ENCODE results near the gene CCNE1. TPM values are rescaled to one million over a fixed set of nuclear protein-coding genes. Genes with fewer than 3 reads are reported as not detected.
A peak's percentile ranks its signal among the peaks of the same experiment; 100 is the strongest.

CCNE1 gene
- total RNA-seq, 1 experiment from 2014 or later = 40.2 TPM

DNA sequence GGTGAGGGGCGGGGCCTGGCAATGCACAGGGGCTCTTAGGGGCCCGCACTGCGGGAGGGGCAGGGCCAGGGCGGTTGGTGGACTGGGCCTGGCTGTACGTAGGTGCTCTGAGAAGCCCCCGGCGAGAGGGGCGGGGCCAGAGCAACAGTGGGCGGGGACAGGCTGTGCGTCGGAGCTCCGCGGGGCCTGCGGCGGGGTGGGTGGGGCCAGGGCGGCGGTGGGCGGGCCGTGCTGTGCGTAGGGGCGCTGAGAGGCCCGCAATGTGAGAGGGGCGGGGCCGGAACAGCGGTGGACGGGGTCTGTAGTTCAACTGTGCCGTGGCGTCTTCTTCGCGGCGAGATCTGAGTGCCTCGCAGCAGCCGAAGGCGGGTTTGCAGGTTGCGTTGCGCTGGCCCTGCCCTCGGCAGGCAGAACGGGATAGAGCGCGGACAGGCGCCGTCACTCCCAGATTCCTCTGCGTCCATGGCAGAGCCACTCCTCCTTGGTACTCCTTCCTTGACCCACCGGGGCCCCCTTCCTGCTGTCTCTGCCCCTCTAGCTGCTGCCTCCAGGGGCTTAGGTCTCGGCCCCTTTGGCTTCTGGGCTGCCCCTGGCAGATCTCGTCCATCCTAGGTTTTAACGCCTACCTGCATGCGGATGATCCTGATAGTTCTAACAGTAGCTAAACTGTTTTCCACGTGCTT, 33.2 kb downstream of the CCNE1 start:
- no peak overlapping the region for H2BK12ac ChIP-seq (ENCODE audit: insufficient read length, low read depth, low read length)
- H3K9ac ChIP-seq (ENCODE audit: extremely low read depth, insufficient read length, low read length) = no peak overlapping the region
- no peak overlapping the region for H3K14ac ChIP-seq (ENCODE audit: insufficient read depth, low read length)
- no peaks in the 10 kb centered on the region for H3K79me1 ChIP-seq (ENCODE audit: insufficient read depth, low read depth, low read length, poor library complexity, severe bottlenecking)
- DNase-seq = peak; percentile 96
- H4K20me1 ChIP-seq (ENCODE audit: control insufficient read depth, insufficient read depth, insufficient read length) = no peaks in the 10 kb centered on the region
- H2BK15ac ChIP-seq (ENCODE audit: low read depth, low read length) = no peak overlapping the region
- H3K4me3 Mint-ChIP-seq = peak overlapping the region; percentile 81 to 95
- H3K23me2 ChIP-seq (ENCODE audit: insufficient read length, low read depth, low read length, poor library complexity, severe bottlenecking) = peaks cover 14% of the 10 kb centered on the region
- TF ChIP-seq, protein P1, sequence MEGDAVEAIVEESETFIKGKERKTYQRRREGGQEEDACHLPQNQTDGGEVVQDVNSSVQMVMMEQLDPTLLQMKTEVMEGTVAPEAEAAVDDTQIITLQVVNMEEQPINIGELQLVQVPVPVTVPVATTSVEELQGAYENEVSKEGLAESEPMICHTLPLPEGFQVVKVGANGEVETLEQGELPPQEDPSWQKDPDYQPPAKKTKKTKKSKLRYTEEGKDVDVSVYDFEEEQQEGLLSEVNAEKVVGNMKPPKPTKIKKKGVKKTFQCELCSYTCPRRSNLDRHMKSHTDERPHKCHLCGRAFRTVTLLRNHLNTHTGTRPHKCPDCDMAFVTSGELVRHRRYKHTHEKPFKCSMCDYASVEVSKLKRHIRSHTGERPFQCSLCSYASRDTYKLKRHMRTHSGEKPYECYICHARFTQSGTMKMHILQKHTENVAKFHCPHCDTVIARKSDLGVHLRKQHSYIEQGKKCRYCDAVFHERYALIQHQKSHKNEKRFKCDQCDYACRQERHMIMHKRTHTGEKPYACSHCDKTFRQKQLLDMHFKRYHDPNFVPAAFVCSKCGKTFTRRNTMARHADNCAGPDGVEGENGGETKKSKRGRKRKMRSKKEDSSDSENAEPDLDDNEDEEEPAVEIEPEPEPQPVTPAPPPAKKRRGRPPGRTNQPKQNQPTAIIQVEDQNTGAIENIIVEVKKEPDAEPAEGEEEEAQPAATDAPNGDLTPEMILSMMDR (conservative IDR thresholded peaks at IDR 0.05) = no peak
- no peaks in the 10 kb centered on the region for H3K36me3 Mint-ChIP-seq (ENCODE audit: insufficient read depth in 1 of 3, low read depth in 3 of 3)
- no peak overlapping the region for H3K23ac ChIP-seq (ENCODE audit: insufficient read length, low read depth, low read length)
- H3T11ph ChIP-seq (ENCODE audit: low read length) = no peak overlapping the region
- H3K27me3 Mint-ChIP-seq (ENCODE audit: low read depth) = peaks cover 21% of the 10 kb centered on the region
- no peak overlapping the region for H3K4ac ChIP-seq (ENCODE audit: low read depth, low read length)
- no peak overlapping the region for H4K5ac ChIP-seq (ENCODE audit: insufficient read length, low read depth, low read length)
- no peaks in the 10 kb centered on the region for H3K79me2 ChIP-seq (ENCODE audit: insufficient read depth, low read length)
- H4K8ac ChIP-seq (replicated peaks; ENCODE audit: insufficient read length, low read depth, low read length) = no peak overlapping the region
- H2BK20ac ChIP-seq (ENCODE audit: low read depth, low read length, poor library complexity, severe bottlenecking) = no peak overlapping the region
- no peak overlapping the region for H3K27ac ChIP-seq (ENCODE audit: insufficient read length, low read depth, low read length)
- no peak overlapping the region for H2AFZ ChIP-seq (ENCODE audit: low read length)
- H2BK5ac ChIP-seq (ENCODE audit: insufficient read length, low read length) = no peak overlapping the region
- H3K56ac ChIP-seq (ENCODE audit: insufficient read length, low read depth, low read length) = no peak overlapping the region
- no peaks in the 10 kb centered on the region; the same call in 1 of the 2 replicates for H3K4me1 ChIP-seq (ENCODE audit: insufficient read depth, low read length)
- no CpG with 5 or more reads among the region's 49 CpGs for WGBS (ENCODE audit: extremely low coverage, insufficient read length, low lambda C conversion rate)
- no peak overlapping the region for H4K91ac ChIP-seq (ENCODE audit: insufficient read length, low read depth, low read length)
- no peak overlapping the region for H3K18ac ChIP-seq (ENCODE audit: insufficient read length, low read depth, low read length)
- peak overlapping the region; percentile 84 for H3K4me2 ChIP-seq (ENCODE audit: insufficient read depth, insufficient read length, low read length)
- H3K27me3 ChIP-seq (ENCODE audit: insufficient read depth, low read length) = no peaks in the 10 kb centered on the region; the same call in 1 of the 2 replicates
- H3K9me3 ChIP-seq (ENCODE audit: control insufficient read depth, low read depth, low read length) = no peaks in the 10 kb centered on the region
- H3K9me3 Mint-ChIP-seq = no peaks in the 10 kb centered on the region; a peak in 1 of 5 replicates
- H3K27ac Mint-ChIP-seq = peak overlapping the region in 2 of 3 experiments; percentile 91 to 94; a peak in 4 of 7 replicates
- no peak overlapping the region for H2AK5ac ChIP-seq (ENCODE audit: insufficient read length, low read length)
- peaks cover 26 to 27% of the 10 kb centered on the region in 2 experiments for H3K4me1 Mint-ChIP-seq
- no peak overlapping the region for H2BK120ac ChIP-seq (ENCODE audit: low read depth, low read length, poor library complexity, severe bottlenecking)

Measured in H9 (cell line).